H54 (cell line): ENCODE measurements around the gene BICD1.
"Not testable (repeated sequence)": the region's sequence is repeated elsewhere in the genome, so short reads cannot be mapped to it uniquely, and the experiment has no call there.

Experiments
- DNase-seq: peaks from one replicate; pipeline ENCODE4 v3.0.0; 2011; ENCODE audit warnings: low spot score, mixed read lengths; ENCODE audit not compliant: insufficient read length
- FAIRE-seq: peaks from 3 replicates; lab custom pipeline; 2011; peaks lifted over from hg19 to GRCh38; lab: Jason Lieb, UNC
- POLR2A ChIP-seq: IDR thresholded peaks from 2 replicates; pipeline ENCODE4 v1.6.1; 2011; ENCODE audit warnings: low read depth, mild to moderate bottlenecking, low read length

BICD1 gene

GRCh38 chr12:32087306-32087705 lies 19.3 kb upstream of the BICD1 start:
- DNase-seq: no peak
- no peak for TF ChIP-seq POLR2A

GRCh38 chr12:32089156-32089555 lies 17.5 kb upstream of the BICD1 start:
- FAIRE-seq (no peak), DNase-seq (no peak)
- no peak for TF ChIP-seq POLR2A

More at GRCh38 chr12:32087306-32087705, 19.3 kb upstream of the BICD1 start:
- no peak for FAIRE-seq

GRCh38 chr12:32089586-32089985 lies 17.1 kb upstream of the BICD1 start:
- TF ChIP-seq POLR2A: no peak
- FAIRE-seq (no peak), DNase-seq (no peak)

GRCh38 chr12:32091696-32092095 lies 15.0 kb upstream of the BICD1 start:
- no peak for TF ChIP-seq POLR2A
- FAIRE-seq: no peak
- DNase-seq: no peak

DNA sequence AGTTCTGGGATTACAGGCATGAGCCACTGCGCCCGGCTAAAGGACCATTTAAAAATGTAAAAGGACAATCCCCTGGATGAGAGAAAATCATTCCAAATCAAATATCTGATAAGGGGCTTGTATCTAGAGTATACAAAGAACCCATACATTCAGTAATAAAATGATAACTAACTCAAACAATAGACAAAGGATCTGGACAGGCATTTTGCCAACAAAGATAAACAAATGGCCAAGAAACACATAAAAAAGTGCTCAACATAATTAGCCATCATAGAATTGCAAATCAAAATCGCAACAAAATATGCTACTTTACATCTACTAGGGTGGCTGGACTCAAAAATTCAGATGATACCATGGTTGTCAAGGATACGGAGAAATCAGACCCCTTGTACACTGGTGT lies 8.5 kb upstream of the BICD1 start:
- TF ChIP-seq POLR2A: no peak
- FAIRE-seq (no peak), DNase-seq (no peak)

DNA sequence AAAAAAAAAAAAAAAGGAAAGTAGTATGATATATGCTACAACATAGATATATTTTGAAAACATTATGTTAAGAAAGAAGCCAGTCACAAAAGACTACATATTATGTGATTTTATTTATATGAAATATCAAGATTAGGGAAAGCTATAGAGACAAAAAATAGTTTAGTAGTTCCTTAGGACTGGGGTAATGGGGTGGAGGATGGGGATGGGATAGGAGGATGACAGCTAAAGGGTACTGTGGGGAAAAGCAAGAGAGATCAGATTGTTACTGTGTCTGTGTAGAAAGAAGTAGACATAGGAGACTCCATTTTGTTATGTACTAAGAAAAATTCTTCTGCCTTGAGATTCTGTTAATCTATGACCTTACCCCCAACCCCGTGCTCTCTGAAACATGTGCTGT lies 7.4 kb upstream of the BICD1 start:
- not testable (repeated sequence) for FAIRE-seq, DNase-seq

- TF ChIP-seq POLR2A: no peak
- DNase-seq (no peak), FAIRE-seq (no peak)
These were observed 6.3 kb upstream of the BICD1 start for GRCh38 chr12:32100361-32100760.

DNA sequence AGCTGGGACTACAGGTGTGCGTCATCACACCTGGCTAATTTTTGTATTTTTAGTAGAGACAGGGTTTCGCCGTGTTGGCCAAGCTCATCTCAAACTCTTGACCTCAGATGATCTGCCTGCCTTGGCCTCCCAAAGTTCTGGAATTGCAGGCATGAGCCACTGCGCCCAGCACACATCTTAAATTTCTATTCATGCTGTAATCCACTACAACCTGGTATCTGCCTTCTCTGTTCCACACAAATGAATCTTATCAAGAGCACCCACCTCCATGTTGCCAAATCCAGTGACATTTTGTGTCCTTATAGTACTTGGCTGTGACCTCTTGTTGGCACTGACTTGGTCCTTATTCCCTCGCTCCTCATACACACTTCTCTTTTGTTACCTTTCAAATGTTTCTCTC lies 5.8 kb upstream of the BICD1 start:
- TF ChIP-seq POLR2A: no peak
- DNase-seq: no peak
- FAIRE-seq: no peak

DNA sequence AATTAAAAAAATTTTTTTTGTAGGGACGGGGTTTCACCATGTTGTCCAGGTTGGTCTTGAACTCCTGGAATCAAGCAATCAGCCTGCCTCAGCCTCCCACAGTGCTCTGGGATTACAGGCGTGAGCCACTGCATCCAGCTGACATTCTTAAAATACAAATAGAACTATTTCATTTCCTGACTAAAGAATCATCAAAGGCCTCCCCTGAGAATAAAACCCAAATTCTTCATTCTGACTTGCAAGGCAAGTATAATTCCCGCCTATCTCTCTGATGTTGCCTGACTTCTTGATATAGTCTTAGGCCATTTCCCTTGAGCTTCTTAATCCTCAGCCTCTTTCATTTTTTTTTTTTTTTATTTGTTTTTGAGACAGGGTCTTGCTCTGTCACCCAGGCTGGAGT lies 4.4 kb upstream of the BICD1 start:
- FAIRE-seq: no peak
- DNase-seq: no peak
- TF ChIP-seq POLR2A: no peak

GRCh38 chr12:32104572-32105355 lies 1.9 kb upstream of the BICD1 start:
- DNase-seq (no peak), FAIRE-seq (no peak)
- TF ChIP-seq POLR2A: no peak

DNA sequence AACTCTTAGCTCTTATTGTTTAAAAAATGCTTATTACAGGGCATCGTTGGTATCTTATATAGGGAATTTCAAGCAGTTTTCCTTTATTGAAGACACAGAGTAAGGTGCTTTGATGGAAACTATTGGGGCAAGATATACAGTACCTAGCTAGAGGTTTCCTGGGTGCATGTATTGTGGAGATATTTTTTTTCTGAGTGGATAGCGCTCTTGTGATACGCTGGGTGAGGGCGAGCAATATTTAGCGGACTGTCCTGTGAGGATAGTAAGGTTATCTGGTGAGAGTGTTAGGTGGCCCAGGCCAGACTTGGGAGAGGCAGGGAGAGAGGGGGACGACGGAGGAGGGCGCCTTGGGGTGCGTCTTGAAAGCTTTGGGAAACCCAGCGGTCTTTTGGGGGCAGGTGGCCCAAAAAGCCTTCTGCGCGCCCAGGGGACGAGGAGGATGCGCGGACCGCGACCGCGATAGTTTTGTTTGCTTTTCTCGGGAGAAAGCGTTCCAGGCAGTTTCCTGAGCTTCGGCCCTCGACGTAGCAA lies 596 bp upstream of the BICD1 start:
- no peak for TF ChIP-seq POLR2A
- FAIRE-seq (no peak), DNase-seq (no peak)

DNA sequence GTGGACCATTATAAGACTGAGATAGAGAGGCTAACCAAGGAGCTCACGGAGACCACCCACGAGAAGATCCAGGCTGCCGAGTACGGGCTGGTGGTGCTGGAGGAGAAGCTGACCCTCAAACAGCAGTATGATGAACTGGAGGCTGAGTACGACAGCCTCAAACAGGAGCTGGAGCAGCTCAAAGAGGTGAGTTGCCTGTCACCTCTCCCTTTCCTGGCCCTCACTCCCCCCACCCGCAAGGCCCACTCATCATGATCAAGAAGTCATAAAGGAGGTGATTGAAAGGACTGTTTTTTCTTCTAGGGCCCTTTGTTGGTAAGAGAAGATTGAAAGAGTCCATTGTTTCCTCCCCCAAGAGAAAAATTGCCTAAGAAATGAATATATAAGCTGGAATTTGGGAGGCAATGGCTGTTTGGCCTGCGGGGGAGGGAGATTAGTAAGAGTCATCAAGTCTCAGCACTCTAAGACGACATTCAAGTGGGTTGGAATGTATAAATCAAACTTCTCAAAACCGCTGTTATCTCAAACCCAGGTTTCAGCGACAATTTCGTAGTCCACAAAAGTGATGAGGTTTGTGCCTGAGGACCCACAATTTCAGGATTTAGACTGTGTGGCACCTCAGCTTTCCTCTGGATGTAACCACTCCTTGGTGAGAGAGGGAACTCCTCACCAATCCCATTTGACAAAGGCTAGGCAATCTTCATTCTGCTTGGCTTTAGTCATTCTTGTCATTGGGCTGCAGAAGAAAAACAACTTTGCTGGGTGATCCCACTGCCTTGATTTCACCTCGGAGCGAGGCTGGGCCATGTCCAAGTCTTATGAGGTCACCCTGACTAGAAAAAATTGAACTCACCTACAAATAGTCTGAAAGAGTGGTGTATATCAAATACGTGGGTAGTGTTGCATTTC lies 966 bp downstream of the BICD1 start:
- TF ChIP-seq POLR2A: no peak
- peak; percentile 97 for FAIRE-seq
- DNase-seq: peak; percentile 30

DNA sequence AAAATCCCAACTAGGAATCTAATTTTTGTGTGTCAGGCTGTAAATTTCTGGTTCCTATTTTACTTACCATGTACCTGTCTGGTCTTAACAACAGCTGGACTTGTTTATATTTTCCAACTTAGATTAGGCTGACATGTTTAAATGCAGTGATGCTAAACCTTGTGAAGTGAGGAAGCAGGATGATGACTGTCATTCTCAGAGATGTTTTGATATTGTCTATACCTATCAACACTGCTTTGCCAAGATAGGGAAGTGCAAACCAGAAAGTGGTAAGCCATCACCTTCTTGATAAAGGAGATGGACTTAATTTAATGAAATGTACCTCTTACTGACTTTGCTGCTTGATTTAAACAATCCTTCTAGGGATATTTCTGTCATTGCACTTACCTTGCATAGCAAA lies 2.1 kb downstream of the BICD1 start:
- FAIRE-seq: no peak
- TF ChIP-seq POLR2A: no peak
- no peak for DNase-seq

GRCh38 chr12:32110417-32110816 lies 3.8 kb downstream of the BICD1 start:
- no peak for TF ChIP-seq POLR2A
- no peak for FAIRE-seq

More at GRCh38 chr12:32110417-32110816, 3.8 kb downstream of the BICD1 start:
- DNase-seq: no peak
